Endothelial cell of umbilical vein (primary cell): ENCODE results near the gene SPATA19. TPM values are rescaled to one million over a fixed set of nuclear protein-coding genes. Genes with fewer than 3 reads are reported as not detected.

ENCODE experiments used
- BruUV-seq: library from RNA; stranded (reverse); fragments of 400-500 nt; replicated peaks from 2 replicates; lab custom pipeline; 2021; lab: Mats Ljungman, UMichigan
- CTCF ChIA-PET: fragments of 300-600, 350-600 bp; sonication (Branson Sonifier 250); formaldehyde crosslinking; loops from one replicate; lab custom pipeline; 2021; ENCODE audit warnings: antibody characterized with exemption, inconsistent platforms; lab: Charles Lee
- POLR2A ChIA-PET: fragments of 300-600, 350-600 bp; sonication (Branson Sonifier 250); formaldehyde crosslinking; loops from one replicate; lab custom pipeline; 2021; ENCODE audit warnings: antibody characterized with exemption, inconsistent platforms; lab: Charles Lee
- DNase-seq: peaks from one replicate; pipeline ENCODE4 v3.0.0-alpha.2; 2011; ENCODE audit warnings: low read depth, low spot score
- FAIRE-seq: peaks from 2 replicates; lab custom pipeline; 2011; peaks lifted over from hg19 to GRCh38; lab: Jason Lieb, UNC
- H2AFZ ChIP-seq: 2 replicates; pipeline ENCODE4 v1.6.0; 2012; ENCODE audit warnings: low read depth, low read length, control low read depth, inconsistent platforms
- H3K27ac ChIP-seq: 2 replicates; pipeline ENCODE4 v1.5.1; 2011; ENCODE audit warnings: low read depth, mild to moderate bottlenecking, control low read depth, low read length, moderate library complexity; ENCODE audit not compliant: insufficient read depth
- H3K27me3 ChIP-seq, 2 experiments: 2 replicates each; pipeline versions ENCODE4 v1.6.0 to v1.6.1; 2011; ENCODE audit warnings: low read length in 2 of 2, mixed read lengths in 1 of 2; ENCODE audit not compliant: control insufficient read depth in 2 of 2, insufficient read depth in 2 of 2
- H3K36me3 ChIP-seq, 2 experiments: 2 replicates in 1 of 2; 3 replicates in 1 of 2; pipeline ENCODE4 v1.5.1; 2011; ENCODE audit warnings: low read length in 2 of 2, mild to moderate bottlenecking in 1 of 2, moderate library complexity in 1 of 2; ENCODE audit not compliant: control insufficient read depth in 2 of 2, insufficient read depth in 2 of 2; ENCODE audit errors: extremely low read depth in 1 of 2
- H3K4me1 ChIP-seq: 3 replicates; pipeline ENCODE4 v1.5.1; 2011; ENCODE audit warnings: mild to moderate bottlenecking, low read length; ENCODE audit not compliant: control insufficient read depth, insufficient read depth; ENCODE audit errors: extremely low read depth
- H3K4me2 ChIP-seq: 2 replicates; pipeline ENCODE4 v1.6.1; 2011; ENCODE audit warnings: low read length, control low read depth, mixed read lengths; ENCODE audit not compliant: insufficient read depth
- H3K4me3 ChIP-seq, 3 experiments: fragments of 200-600 bp in 1 of 3; sonication (generic), shearing (Covaris generic) in 1 of 3; replicated peaks in 1 of 3; 2 replicates each; pipeline ENCODE4 v1.5.1; 2011 to 2016; ENCODE audit warnings: control low read depth in 3 of 3, low read length in 3 of 3, mild to moderate bottlenecking in 2 of 3, inconsistent platforms in 1 of 3, low read depth in 1 of 3, moderate library complexity in 1 of 3; ENCODE audit not compliant: insufficient read depth in 1 of 3
- H3K79me2 ChIP-seq: 2 replicates; pipeline ENCODE4 v1.6.0; 2012; ENCODE audit warnings: low read length, inconsistent platforms; ENCODE audit not compliant: control insufficient read depth, insufficient read depth
- H3K9ac ChIP-seq: replicated peaks from 2 replicates; pipeline ENCODE3; 2011; ENCODE audit warnings: low read length, control low read depth; ENCODE audit not compliant: insufficient read depth; ENCODE audit errors: extremely low read depth
- H3K9me1 ChIP-seq: replicated peaks from 3 replicates; pipeline ENCODE4 v1.6.0; 2011; ENCODE audit warnings: mild to moderate bottlenecking, low read length; ENCODE audit not compliant: control insufficient read depth, insufficient read depth; ENCODE audit errors: extremely low read depth
- H3K9me3 ChIP-seq: replicated peaks from 2 replicates; pipeline ENCODE4 v1.5.1; 2012; ENCODE audit warnings: low read length, inconsistent platforms; ENCODE audit not compliant: control insufficient read depth, insufficient read depth
- H4K20me1 ChIP-seq: replicated peaks from 2 replicates; pipeline ENCODE3; 2011; ENCODE audit warnings: mild to moderate bottlenecking, low read length; ENCODE audit not compliant: control insufficient read depth, insufficient read depth; ENCODE audit errors: extremely low read depth
- CTCF ChIP-seq, 2 donors: IDR thresholded peaks; 1 replicate in 1 of 2; 2 replicates in 1 of 2; pipeline ENCODE4 v1.5.1; 2011; ENCODE audit warnings: low read length in 2 of 2, mild to moderate bottlenecking in 2 of 2, moderate library complexity in 2 of 2, control low read depth in 1 of 2, inconsistent platforms in 1 of 2, low read depth in 1 of 2; ENCODE audit not compliant: insufficient read depth in 1 of 2; ENCODE audit errors: extremely low read depth in 1 of 2
- EZH2 ChIP-seq: IDR thresholded peaks from 2 replicates; pipeline ENCODE4 v1.6.1; 2012; ENCODE audit warnings: borderline replicate concordance, low read depth, mild to moderate bottlenecking, moderate library complexity, low read length, inconsistent platforms; ENCODE audit not compliant: severe bottlenecking
- FOS ChIP-seq: IDR thresholded peaks from 2 replicates; pipeline ENCODE4 v1.6.1; 2011; ENCODE audit warnings: mild to moderate bottlenecking, low read length, moderate library complexity, borderline replicate concordance; ENCODE audit not compliant: insufficient read depth
- GATA2 ChIP-seq: IDR thresholded peaks from 2 replicates; pipeline ENCODE4 v1.7.0; 2011; ENCODE audit warnings: low read depth, mild to moderate bottlenecking, moderate library complexity, mixed read lengths, low read length; ENCODE audit not compliant: insufficient read length, insufficient read depth
- JUN ChIP-seq: IDR thresholded peaks from 2 replicates; pipeline ENCODE4 v1.6.1; 2011; ENCODE audit warnings: borderline replicate concordance, low read depth; ENCODE audit not compliant: insufficient read length, insufficient read depth
- MAX ChIP-seq: IDR thresholded peaks from 2 replicates; pipeline ENCODE4 v1.6.1; 2011; ENCODE audit not compliant: insufficient read depth, insufficient read length
- MYC ChIP-seq: IDR thresholded peaks from one replicate; pipeline ENCODE4 v1.6.1; 2011; ENCODE audit warnings: mild to moderate bottlenecking, low read depth, low read length
- POLR2AphosphoS5 ChIP-seq: IDR thresholded peaks from 2 replicates; pipeline ENCODE4 v1.6.1; 2012; ENCODE audit warnings: low read depth, mild to moderate bottlenecking, control low read depth, low read length, moderate library complexity; ENCODE audit not compliant: insufficient read depth
- dilution Hi-C: fragments of 300-500 bp; cut with MboI; formaldehyde crosslinking; loops from one replicate; pipeline ENCODE4 v1.15.0; 2019; ENCODE audit warnings: low sequenced_read_pairs; ENCODE audit not compliant: extremely low pct_ligation_motif_present
- intact Hi-C: fragments of 100-400 bp; cut with micrococcal nuclease; formaldehyde crosslinking; loops from one replicate; pipeline ENCODE4 v1.10.0; 2022
- polyA plus RNA-seq, 4 experiments: library from polyadenylated mRNA; depleted of rRNA in 3 of 4; stranded (reverse) in 3 of 4; unstranded in 1 of 4; fragments of >200 nt; gene quantifications; 2 replicates each; pipeline versions ENCODE4 v1.2.1 to v1.2.3, GENCODE V29; 2011 to 2012; ENCODE audit warnings: missing spikeins in 1 of 4
- total RNA-seq: library from RNA; stranded (reverse); gene quantifications from 2 replicates; pipeline ENCODE4 v1.2.3, GENCODE V29; 2021

Gene SPATA19
- total and polyA plus RNA-seq, 2 donors (not counting 3 experiments of a cell fraction or from before 2014, with no cell fraction given), result not detected

DNA sequence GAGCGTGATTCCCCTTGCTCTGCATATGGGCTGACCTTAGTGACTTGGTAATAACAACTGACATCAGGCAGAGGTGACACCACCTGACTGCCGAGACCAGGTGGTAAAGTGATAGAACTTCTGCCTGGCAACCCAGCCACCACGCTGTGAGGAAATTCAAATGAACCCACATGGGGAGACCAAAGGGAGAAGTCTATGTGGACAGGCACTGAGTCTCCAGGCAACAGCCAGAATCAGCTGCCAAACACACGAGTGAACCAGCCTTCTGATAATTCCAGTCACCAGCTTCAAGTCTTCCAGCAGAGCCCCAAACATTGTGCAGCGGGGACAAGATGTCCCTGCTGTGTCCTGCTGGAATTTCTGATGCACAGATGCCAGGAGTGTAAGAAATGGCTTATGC, 29.7 kb downstream of the SPATA19 start:
- Histone ChIP-seq H3K9me1 (no peaks in the 10 kb centered on the region), H4K20me1 (no peaks in the 10 kb centered on the region), H3K4me3 (no peak overlapping the region), H3K36me3 (no peaks in the 10 kb centered on the region), H3K79me2 (no peaks in the 10 kb centered on the region), H3K4me1 (no peaks in the 10 kb centered on the region), H3K27me3 (no peaks in the 10 kb centered on the region), H3K9ac (no peak overlapping the region), H3K9me3 (no peaks in the 10 kb centered on the region), H2AFZ (no peak overlapping the region), H3K27ac (no peak overlapping the region), H3K4me2 (no peak overlapping the region)
- ChIA-PET POLR2A (no interaction called here), CTCF (no interaction called here)
- DNase-seq (no peak), FAIRE-seq (no peak)
- no TSS peak for BruUV-seq
- TF ChIP-seq POLR2AphosphoS5 (no peak), FOS (no peak), CTCF (IDR thresholded peaks at IDR 0.05; ENCODE audit: extremely low read depth in 1 of 2, insufficient read depth in 1 of 2, low read depth in 1 of 2, low read length in 2 of 2) (no peak), JUN (no peak), GATA2 (no peak), EZH2 (no peak), MAX (no peak), MYC (no peak)
- intact Hi-C loops (no loop called here), dilution Hi-C loops (no loop called here)
